Panc1 (cell line): ENCODE measurements around the gene FARS2. TPM values are rescaled to one million over a fixed set of nuclear protein-coding genes. Genes with fewer than 3 reads are reported as not detected.

Experiments
- ATAC-seq: fragments of 200-7000 bp; cut with Tn5 transposase; 2 replicates; pipeline ENCODE4 v1.9.1; 2020; ENCODE audit warnings: mild to moderate bottlenecking, moderate library complexity
- BruUV-seq: library from RNA; stranded (reverse); fragments of 400-500 nt; replicated peaks from 2 replicates; lab custom pipeline; 2021; lab: Mats Ljungman, UMichigan
- CTCF ChIA-PET: fragments of 300-600 bp; sonication (Branson Sonifier 250); formaldehyde crosslinking; loops from one replicate; lab custom pipeline; 2022; ENCODE audit warnings: antibody characterized with exemption; lab: Charles Lee
- POLR2A ChIA-PET: fragments of 300-600 bp; sonication (Branson Sonifier 250); formaldehyde crosslinking; loops from one replicate; lab custom pipeline; 2022; ENCODE audit warnings: antibody characterized with exemption; lab: Charles Lee
- DNase-seq: peaks from one replicate; pipeline ENCODE4 v3.0.0-alpha.2; 2010; ENCODE audit warnings: low read depth, low spot score
- H3K27ac ChIP-seq: 2 replicates; pipeline ENCODE4 v1.5.1; 2011; ENCODE audit warnings: mild to moderate bottlenecking, low read length, inconsistent platforms
- H3K27me3 ChIP-seq: fragments of 200-500 bp; sonication (Bioruptor generic); 2 replicates; pipeline ENCODE4 v1.6.0; 2014; ENCODE audit warnings: low read length, inconsistent platforms; ENCODE audit not compliant: control insufficient read depth, insufficient read depth
- H3K36me3 ChIP-seq: fragments of 200-500 bp; sonication (Bioruptor generic); 2 replicates; pipeline ENCODE4 v1.5.1; 2014; ENCODE audit warnings: inconsistent platforms, mild to moderate bottlenecking, low read length, moderate library complexity; ENCODE audit not compliant: control insufficient read depth, insufficient read depth
- H3K4me1 ChIP-seq: 2 replicates; pipeline ENCODE4 v1.5.1; 2011; ENCODE audit warnings: inconsistent platforms, mild to moderate bottlenecking, low read length, moderate library complexity; ENCODE audit not compliant: control insufficient read depth, insufficient read depth
- H3K4me3 ChIP-seq, 2 experiments: 2 replicates each; pipeline ENCODE4 v1.5.1; 2011 to 2012; ENCODE audit warnings: low read depth in 2 of 2, low read length in 2 of 2, mild to moderate bottlenecking in 2 of 2, inconsistent platforms in 1 of 2, moderate library complexity in 1 of 2
- H3K9me3 ChIP-seq: fragments of 200-500 bp; sonication (Bioruptor generic); 2 replicates; pipeline ENCODE4 v1.5.1; 2014; ENCODE audit warnings: low read depth, mild to moderate bottlenecking, inconsistent platforms, low read length, moderate library complexity; ENCODE audit not compliant: control insufficient read depth, insufficient read depth
- CTCF ChIP-seq: fragments of 450-650 bp; IDR thresholded peaks from 2 replicates; pipeline ENCODE4 v1.5.1; 2017; ENCODE audit warnings: mild to moderate bottlenecking
- POLR2AphosphoS5 ChIP-seq: IDR thresholded peaks from 2 replicates; pipeline ENCODE4 v1.6.1; 2012; ENCODE audit warnings: mild to moderate bottlenecking, low read depth, low read length, moderate library complexity
- REST ChIP-seq, 2 experiments: IDR thresholded peaks; 2 replicates each; pipeline ENCODE4 v1.6.1; 2011 to 2012; ENCODE audit warnings: low read depth in 2 of 2, control low read depth in 1 of 2, low read length in 1 of 2, mild to moderate bottlenecking in 1 of 2, moderate library complexity in 1 of 2; ENCODE audit not compliant: insufficient read depth in 1 of 2
- SIN3A ChIP-seq: IDR thresholded peaks from 2 replicates; pipeline ENCODE4 v1.6.1; 2012; ENCODE audit warnings: low read depth, mild to moderate bottlenecking, low read length, moderate library complexity, borderline replicate concordance; ENCODE audit not compliant: insufficient read depth
- TCF7L2 ChIP-seq: IDR thresholded peaks from 2 replicates; pipeline ENCODE4 v1.6.1; 2011; ENCODE audit warnings: mild to moderate bottlenecking, low read depth, low read length, inconsistent platforms
- in situ Hi-C: cut with HindIII; loops from 2 replicates; pipeline ENCODE4 v1.10.0; 2016; ENCODE audit warnings: low sequenced_read_pairs, low pct_unique_long_range_greater_than_20kb
- intact Hi-C: fragments of 100-400 bp; cut with micrococcal nuclease; formaldehyde crosslinking; loops from one replicate; pipeline ENCODE4 v1.10.0; 2022; ENCODE audit not compliant: unreplicated experiment
- total RNA-seq: library from RNA; stranded (reverse); gene quantifications from one replicate; pipeline ENCODE4 v1.2.1, GENCODE V29; 2021; ENCODE audit not compliant: unreplicated experiment

FARS2 gene
- total RNA-seq, 1 experiment from 2014 or later = 12.8 TPM

GRCh38 chr6:5623769-5624168 lies 362.5 kb downstream of the FARS2 start:
- ChIA-PET POLR2A (no interaction called here), CTCF (no interaction called here)
- no TSS peak for BruUV-seq
- Histone ChIP-seq H3K27ac (no peak overlapping the region), H3K9me3 (no peaks in the 10 kb centered on the region), H3K27me3 (no peaks in the 10 kb centered on the region), H3K4me3 (no peak overlapping the region), H3K36me3 (no peaks in the 10 kb centered on the region), H3K4me1 (no peaks in the 10 kb centered on the region)
- DNase-seq (no peak), ATAC-seq (no peak)
- no peak for TF ChIP-seq CTCF
- no peak for TF ChIP-seq TCF7L2
- no peak for TF ChIP-seq REST (IDR thresholded peaks at IDR 0.05; ENCODE audit: insufficient read depth in 1 of 2, low read depth in 2 of 2, low read length in 1 of 2)
- TF ChIP-seq SIN3A = no peak
- intact Hi-C loops (no loop called here), in situ Hi-C loops (no loop called here)

- no peak overlapping the region for H3K4me3 ChIP-seq
- DNase-seq (no peak), ATAC-seq (no peak)
- no peaks in the 10 kb centered on the region for H3K4me1 ChIP-seq
- H3K27ac ChIP-seq = no peak overlapping the region
- BruUV-seq = no TSS peak
- H3K36me3 ChIP-seq = no peaks in the 10 kb centered on the region
- ChIA-PET POLR2A (no interaction called here), CTCF (no interaction called here)
- no peaks in the 10 kb centered on the region for H3K9me3 ChIP-seq
- H3K27me3 ChIP-seq = no peaks in the 10 kb centered on the region
- no peak for TF ChIP-seq CTCF
- no peak for TF ChIP-seq TCF7L2
- no peak for TF ChIP-seq REST (IDR thresholded peaks at IDR 0.05; ENCODE audit: insufficient read depth in 1 of 2, low read depth in 2 of 2, low read length in 1 of 2)
- no peak for TF ChIP-seq POLR2AphosphoS5
- no peak for TF ChIP-seq SIN3A
- intact Hi-C loops = no loop called here
- in situ Hi-C loops = no loop called here
These were observed 362.9 kb downstream of the FARS2 start for GRCh38 chr6:5624256-5624655.
